ENCODE measurements around the gene GAGE12J. TPM values are rescaled to one million over a fixed set of nuclear protein-coding genes. Genes with fewer than 3 reads are reported as not detected.
A peak's percentile ranks its signal among the peaks of the same experiment; 100 is the strongest.
"Not testable (repeated sequence)": the region's sequence is repeated elsewhere in the genome, so short reads cannot be mapped to it uniquely, and the experiment has no call there.

Gene GAGE12J, protein sequence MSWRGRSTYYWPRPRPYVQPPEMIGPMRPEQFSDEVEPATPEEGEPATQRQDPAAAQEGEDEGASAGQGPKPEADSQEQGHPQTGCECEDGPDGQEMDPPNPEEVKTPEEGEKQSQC
- not detected in 2 replicates for total RNA-seq (2014; rRNA removed; shearing (Covaris generic))

DNA sequence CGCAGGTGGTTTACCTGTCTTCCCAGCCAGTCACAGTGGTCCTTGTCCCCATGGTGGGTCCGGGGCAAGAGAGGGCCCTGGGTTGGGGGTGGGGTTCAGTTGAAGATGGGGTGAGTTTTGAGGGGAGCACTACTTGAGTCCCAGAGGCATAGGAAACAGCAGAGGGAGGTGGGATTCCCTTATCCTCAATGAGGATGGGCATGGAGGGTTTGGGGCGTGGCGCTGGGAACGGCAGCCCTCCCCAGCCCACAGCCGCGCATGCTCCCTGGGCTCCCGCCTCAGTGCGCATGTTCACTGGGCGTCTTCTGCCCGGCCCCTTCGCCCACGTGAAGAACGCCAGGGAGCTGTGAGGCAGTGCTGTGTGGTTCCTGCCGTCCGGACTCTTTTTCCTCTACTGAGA lies at the start of gene GAGE12J:
GAGE12J (plus strand) TSS at position 301 of the 400 bp plus-strand sequence. CDS start 1,157 bp downstream, outside the sequence.
- H3K9me3 ChIP-seq (replicated peaks); H3K36me3 ChIP-seq; H3K4me3 ChIP-seq; DNase-seq; H3K27me3 ChIP-seq; H3K27ac ChIP-seq; H3K4me1 ChIP-seq: not testable (repeated sequence)

DNA sequence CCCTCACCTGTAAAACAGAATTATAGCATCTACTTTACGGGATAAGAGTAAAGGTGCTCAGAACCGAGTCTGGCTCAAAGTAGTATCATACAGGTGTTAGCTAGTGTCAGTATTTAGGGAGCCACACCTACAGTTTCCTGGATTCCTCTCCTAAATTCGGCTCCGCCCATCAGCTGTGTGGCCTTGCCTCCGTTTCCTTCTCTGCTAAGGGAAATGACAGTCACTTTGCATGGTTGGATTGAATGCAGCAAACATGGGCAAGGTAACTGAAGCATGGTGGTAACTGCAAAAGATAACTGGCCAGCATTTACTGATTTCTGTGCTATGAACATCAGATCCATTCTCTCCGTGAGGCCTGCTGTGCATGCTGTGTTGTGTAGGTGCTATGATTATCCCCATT lies 49.4 kb upstream of the GAGE12J start:
- Histone ChIP-seq H3K4me3 (no peak overlapping the region), H3K9me3 (replicated peaks) (no peaks in the 10 kb centered on the region), H3K4me1 (no peaks in the 10 kb centered on the region), H3K27me3 (no peaks in the 10 kb centered on the region), H3K27ac (no peak overlapping the region), H3K36me3 (no peaks in the 10 kb centered on the region)
- DNase-seq, result no peak

DNA sequence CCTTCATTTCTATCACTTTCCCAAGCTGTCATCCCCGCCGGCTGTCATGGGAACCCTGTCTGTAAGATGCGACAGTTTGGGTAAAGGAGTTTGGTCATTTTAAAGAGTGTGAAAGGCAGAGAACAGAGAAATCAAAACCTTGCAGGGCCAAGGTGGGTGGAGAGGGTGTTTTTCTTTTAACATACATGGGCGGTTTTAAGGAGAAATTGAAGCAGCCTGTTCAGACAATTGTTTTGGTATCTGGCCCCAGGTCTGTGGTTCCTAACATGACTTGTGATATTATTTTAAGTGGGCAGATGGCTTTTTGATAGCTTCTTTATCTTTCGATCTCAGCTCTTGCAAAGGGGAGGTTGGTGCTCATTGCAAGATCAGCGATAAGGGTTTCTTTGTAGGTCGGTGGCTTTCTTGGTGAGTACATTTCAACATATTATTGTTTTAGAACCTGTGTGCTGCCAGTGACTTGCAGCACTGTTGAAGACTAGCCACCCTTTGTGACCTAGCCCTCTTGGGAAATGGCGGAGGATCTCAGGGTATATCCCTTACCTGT lies 48.6 kb upstream of the GAGE12J start:
- no peak for DNase-seq
- Histone ChIP-seq H3K27me3 (no peaks in the 10 kb centered on the region), H3K36me3 (no peaks in the 10 kb centered on the region), H3K4me3 (no peak overlapping the region), H3K4me1 (no peaks in the 10 kb centered on the region), H3K27ac (no peak overlapping the region), H3K9me3 (replicated peaks) (no peaks in the 10 kb centered on the region)

DNA sequence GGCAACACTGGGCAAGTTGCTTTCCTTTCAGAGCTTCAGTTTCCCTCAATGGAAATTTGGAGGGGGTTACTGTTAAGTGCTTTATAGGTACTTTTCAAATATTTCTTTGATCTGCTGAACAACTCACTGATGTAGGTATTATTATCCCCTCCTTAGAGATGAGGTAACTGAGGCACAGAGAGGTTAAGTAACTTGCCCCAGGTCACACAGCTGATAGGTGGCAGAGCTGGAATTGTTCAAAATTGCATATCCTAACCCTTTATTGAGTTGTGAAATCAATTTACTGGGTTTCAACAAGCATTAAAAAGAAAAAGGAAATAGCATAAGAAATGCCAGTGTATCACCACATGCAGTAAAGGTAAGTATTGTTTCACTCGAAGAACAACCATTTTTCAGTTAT lies 45.6 kb upstream of the GAGE12J start:
- Histone ChIP-seq H3K4me1 (no peaks in the 10 kb centered on the region), H3K27ac (no peak overlapping the region), H3K27me3 (no peaks in the 10 kb centered on the region), H3K36me3 (no peaks in the 10 kb centered on the region), H3K4me3 (no peak overlapping the region), H3K9me3 (replicated peaks) (no peaks in the 10 kb centered on the region)
- no peak for DNase-seq

DNA sequence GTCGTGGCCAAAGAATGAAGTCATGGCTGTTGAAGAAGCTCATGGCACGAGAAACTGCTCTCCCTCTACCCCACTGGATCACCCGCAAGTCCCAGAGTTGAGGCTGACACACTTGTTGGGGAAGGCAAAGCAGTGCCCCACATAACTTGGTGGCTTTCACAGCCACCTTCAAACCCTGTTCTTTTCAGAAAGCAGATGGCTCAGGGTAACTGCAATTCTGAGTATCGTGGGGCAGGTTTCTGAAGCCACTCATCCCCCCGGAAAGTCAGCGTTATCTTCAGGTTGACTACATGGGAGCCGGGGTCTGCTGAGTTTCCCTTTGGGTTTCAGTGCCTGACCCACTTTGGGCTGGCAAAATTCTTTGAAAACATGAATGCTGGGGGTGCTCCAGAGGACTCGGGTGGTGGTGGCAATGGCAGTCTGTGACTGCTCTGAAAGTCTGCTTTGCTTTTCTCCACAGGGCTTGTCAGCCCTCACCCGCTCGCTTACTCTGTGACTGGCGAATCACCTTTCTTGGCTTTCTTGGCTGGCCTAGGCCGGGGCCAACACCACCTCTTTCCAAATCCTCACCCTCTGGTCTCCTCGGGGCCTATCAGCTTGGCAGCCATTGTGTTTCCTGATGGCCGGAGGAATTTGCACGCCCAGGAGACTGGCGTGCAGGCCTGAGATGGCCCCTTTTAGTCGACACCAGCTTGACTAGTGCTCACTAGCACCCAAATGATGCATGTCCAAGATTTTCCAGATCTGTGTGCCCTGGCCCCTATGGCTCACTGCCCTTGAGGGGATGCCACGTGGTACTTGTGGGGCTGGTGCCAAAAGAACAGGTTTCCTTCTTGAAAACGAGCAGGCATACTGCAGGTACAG lies 44.9 kb upstream of the GAGE12J start:
- H3K4me3 ChIP-seq, result no peak overlapping the region
- no peaks in the 10 kb centered on the region for H3K4me1 ChIP-seq
- H3K27me3 ChIP-seq, result no peaks in the 10 kb centered on the region
- no peak for DNase-seq
- H3K27ac ChIP-seq, result no peak overlapping the region
- H3K9me3 ChIP-seq (replicated peaks), result no peaks in the 10 kb centered on the region
- H3K36me3 ChIP-seq, result no peaks in the 10 kb centered on the region

DNA sequence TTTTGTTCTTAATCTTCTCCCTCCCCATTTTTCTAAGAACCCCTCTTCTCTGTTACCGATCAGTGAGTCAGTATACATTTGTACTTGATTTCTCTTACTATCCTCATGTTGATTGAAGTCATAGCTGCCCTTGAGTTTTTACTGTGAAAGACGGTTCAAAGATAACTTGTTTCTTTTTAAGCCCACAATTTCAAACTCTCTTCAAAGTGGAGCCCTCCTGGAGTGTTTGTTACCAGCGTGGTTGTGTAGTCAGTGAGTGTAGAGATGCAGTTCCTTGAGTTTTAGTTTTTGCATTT lies 44.4 kb upstream of the GAGE12J start:
- no peaks in the 10 kb centered on the region for H3K9me3 ChIP-seq (replicated peaks)
- no peaks in the 10 kb centered on the region for H3K27me3 ChIP-seq
- H3K36me3 ChIP-seq, result no peaks in the 10 kb centered on the region
- no peaks in the 10 kb centered on the region for H3K4me1 ChIP-seq
- DNase-seq, result no peak
- H3K27ac ChIP-seq, result no peak overlapping the region
- no peak overlapping the region for H3K4me3 ChIP-seq

DNA sequence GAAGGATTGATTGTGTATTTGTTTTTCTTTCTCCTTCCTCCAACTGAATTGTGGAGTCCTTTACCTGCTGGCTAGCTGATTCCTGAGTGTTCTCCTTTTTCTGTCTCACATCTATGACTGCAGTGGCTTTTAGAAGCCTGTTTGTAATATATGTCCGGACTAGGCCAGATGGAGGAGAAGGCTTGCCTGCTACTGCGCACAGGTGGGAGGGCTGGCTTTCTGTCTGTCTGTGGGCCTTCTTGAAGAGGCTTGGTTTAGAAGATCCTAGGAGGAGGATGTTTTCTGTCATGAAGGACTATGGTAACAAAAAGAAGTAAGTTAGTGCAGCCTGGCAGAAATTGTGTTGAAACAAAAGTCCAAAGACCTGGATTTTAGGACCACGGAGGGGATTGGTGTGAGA lies 43.8 kb upstream of the GAGE12J start:
- H3K9me3 ChIP-seq (replicated peaks), result no peaks in the 10 kb centered on the region
- no peak overlapping the region for H3K27ac ChIP-seq
- H3K27me3 ChIP-seq, result no peaks in the 10 kb centered on the region
- no peak overlapping the region for H3K4me3 ChIP-seq
- DNase-seq, result no peak
- H3K36me3 ChIP-seq, result no peaks in the 10 kb centered on the region
- H3K4me1 ChIP-seq, result no peaks in the 10 kb centered on the region

DNA sequence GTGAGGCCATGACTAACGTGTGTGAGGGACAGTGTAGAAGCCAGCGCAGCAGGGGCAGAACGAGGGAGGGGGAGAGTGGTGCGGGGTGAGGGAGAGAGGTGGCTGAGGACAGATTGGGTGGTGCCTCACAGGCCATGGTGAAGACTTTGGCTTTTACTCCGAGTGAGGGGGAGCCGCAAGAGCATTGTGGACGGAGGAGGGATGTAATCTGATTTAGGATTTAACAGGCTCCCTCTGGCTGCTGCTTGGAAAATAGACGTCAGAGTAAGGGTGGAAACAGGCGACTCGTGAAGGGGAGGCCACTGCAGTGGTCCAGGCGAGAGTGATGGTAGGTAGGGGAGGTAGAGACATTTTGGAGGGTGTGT lies 39.2 kb upstream of the GAGE12J start:
- H3K4me1 ChIP-seq, result no peaks in the 10 kb centered on the region
- DNase-seq, result no peak
- no peak overlapping the region for H3K4me3 ChIP-seq
- H3K27me3 ChIP-seq, result no peaks in the 10 kb centered on the region
- H3K27ac ChIP-seq, result no peak overlapping the region
- H3K36me3 ChIP-seq, result no peaks in the 10 kb centered on the region
- no peaks in the 10 kb centered on the region for H3K9me3 ChIP-seq (replicated peaks)

DNA sequence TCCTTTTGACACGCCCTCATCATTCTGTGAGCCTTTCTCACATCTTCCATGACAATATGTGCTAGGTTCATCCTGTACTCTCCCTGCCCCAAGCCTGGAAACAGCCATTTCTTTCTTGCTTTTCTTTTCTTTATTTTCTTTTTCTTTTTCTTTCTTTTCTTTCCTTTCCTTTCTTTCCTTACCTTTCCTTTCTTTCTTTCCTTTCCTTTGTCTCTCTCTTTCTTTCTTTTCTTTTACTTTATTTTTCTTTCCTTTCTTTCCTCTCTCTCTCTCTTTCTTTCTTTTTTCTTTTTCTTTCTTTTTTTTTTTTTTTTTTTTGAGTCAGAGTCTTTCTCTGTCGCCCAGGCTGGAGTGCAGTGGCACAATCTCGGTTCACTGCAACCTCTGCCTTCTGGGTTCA lies 37.6 kb upstream of the GAGE12J start:
- Histone ChIP-seq H3K4me1 (no peaks in the 10 kb centered on the region), H3K36me3 (no peaks in the 10 kb centered on the region)
- DNase-seq, result no peak

DNA sequence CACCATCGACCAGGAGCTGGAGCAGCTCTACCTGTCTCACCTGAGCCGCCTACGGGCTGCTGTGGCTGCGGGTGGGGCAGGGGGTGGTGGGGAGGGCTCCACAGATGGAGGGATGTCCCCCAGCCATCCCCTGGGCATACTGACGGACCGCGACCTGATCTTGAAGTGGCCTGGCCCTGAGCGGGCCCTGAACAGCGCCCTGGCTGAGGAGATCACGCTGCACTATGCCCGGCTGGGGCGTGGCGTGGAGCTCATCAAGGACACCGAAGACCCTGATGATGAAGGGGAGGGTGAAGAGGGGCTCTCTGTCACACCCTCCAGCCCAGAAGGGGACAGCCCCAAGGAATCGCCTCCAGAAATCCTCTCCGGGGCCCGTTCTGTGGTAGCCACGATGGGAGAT lies 35.7 kb upstream of the GAGE12J start:
- Histone ChIP-seq H3K9me3 (replicated peaks) (no peaks in the 10 kb centered on the region), H3K4me1 (no peaks in the 10 kb centered on the region), H3K4me3 (no peak overlapping the region), H3K27ac (no peak overlapping the region), H3K36me3 (no peaks in the 10 kb centered on the region), H3K27me3 (no peaks in the 10 kb centered on the region)
- DNase-seq, result no peak

More for the DNA sequence above, 37.6 kb upstream of the GAGE12J start:
- Histone ChIP-seq H3K9me3 (replicated peaks) (no peaks in the 10 kb centered on the region), H3K4me3 (no peak overlapping the region), H3K27ac (no peak overlapping the region), H3K27me3 (no peaks in the 10 kb centered on the region)

DNA sequence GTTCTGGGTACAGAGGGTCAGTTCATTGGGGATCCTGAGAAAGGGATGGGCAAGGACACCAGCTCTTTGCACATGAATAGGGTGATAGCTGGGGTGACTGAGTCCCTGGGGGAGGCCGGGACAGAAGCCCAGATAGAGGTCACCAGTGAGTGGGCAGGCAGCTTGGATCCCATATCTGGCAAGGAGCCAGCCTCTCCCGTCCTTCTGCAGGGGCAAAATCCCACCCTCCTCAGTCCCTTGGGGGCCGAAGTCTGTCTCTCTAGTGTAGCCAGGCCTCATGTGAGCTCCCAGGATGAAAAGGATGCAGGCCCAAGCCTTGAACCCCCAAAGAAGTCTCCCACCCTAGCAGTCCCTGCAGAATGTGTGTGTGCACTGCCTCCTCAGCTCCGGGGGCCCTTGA lies 35.3 kb upstream of the GAGE12J start:
- H3K4me1 ChIP-seq, result no peaks in the 10 kb centered on the region
- H3K4me3 ChIP-seq, result no peak overlapping the region
- no peaks in the 10 kb centered on the region for H3K9me3 ChIP-seq (replicated peaks)
- no peaks in the 10 kb centered on the region for H3K27me3 ChIP-seq
- no peak for DNase-seq
- H3K36me3 ChIP-seq, result no peaks in the 10 kb centered on the region
- no peak overlapping the region for H3K27ac ChIP-seq

DNA sequence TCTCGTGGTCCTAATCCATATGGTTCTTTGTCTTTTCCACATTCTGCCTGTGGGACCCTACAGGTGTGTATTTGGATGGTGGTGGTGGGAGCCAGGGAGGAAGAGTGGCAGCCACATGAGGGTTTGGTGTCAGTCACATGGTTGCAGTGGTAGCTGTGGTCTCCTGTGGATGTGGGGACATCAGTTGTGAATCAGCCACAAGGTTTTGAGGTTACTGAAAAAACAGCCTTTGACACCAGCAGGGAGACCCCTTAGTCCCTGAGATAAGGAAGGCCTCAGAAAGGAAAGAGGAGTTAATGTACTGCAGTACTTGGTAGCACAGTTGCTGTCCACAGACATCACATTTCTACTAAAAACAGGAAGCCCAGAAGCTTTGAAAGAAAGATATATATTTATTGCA lies 34.2 kb upstream of the GAGE12J start:
- H3K27ac ChIP-seq, result no peak overlapping the region
- H3K9me3 ChIP-seq (replicated peaks), result no peaks in the 10 kb centered on the region
- H3K27me3 ChIP-seq, result no peaks in the 10 kb centered on the region
- H3K36me3 ChIP-seq, result no peaks in the 10 kb centered on the region
- no peaks in the 10 kb centered on the region for H3K4me1 ChIP-seq
- DNase-seq, result no peak
- H3K4me3 ChIP-seq, result no peak overlapping the region

DNA sequence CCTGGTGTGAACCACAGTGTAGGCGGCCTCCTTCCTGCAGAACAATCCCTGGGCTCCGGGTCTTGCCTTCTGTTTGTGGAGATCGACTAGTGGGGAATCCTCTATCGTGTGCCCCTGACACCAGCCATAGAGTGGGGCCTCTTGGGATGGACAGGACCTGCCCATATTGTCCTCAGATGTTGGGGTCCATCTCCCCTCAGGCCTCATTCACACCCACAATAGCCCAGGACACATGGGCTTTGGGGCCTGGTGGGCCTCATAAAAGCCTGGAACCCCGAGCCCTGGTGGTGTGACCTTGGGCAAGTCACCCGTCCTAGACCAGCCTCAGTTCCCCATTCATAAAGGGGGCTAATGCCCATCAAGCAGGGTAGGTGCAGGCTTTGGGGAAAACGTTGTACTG lies 31.6 kb upstream of the GAGE12J start:
- no peaks in the 10 kb centered on the region for H3K4me1 ChIP-seq
- no peak overlapping the region for H3K4me3 ChIP-seq
- no peak overlapping the region for H3K27ac ChIP-seq
- no peaks in the 10 kb centered on the region for H3K9me3 ChIP-seq (replicated peaks)
- H3K36me3 ChIP-seq, result no peaks in the 10 kb centered on the region
- H3K27me3 ChIP-seq, result no peaks in the 10 kb centered on the region
- DNase-seq, result no peak

DNA sequence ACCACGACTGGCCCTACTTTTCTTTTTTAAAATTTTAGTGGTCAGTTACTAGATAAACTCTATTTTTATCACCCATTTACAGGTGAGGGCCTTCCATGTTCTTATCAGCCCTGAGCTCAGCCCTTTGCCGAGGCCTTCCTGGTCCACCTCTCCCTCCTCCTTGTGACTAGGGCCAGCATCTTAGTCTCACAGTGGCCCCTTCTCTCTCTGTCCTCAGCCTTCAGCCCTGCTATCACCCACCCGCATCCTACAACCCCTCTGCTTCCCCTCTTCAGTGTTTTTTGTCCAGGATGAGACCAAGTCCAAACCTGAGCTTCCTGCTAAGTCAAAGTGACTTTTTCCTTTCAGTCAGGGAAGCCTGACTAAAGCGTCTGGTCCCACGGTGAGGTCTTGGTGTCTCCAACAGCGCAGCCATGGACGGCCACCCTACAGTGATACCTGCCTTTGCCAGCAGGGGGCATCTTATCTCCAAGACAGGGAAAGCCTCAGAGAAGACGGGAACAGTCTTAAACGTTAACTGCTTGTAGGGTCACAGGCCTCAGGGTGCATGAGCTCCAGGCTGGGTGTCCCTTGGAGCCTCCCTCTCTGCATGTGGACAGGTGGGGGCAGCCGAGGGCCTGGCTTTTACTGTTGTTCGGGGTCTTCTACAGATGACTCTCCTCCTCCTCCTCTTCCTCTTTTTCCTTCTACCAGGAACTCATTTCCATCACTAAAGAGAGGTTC lies 30.1 kb upstream of the GAGE12J start:
- H3K27ac ChIP-seq, result no peak overlapping the region
- H3K27me3 ChIP-seq, result no peaks in the 10 kb centered on the region
- peak; percentile 42 to 60 for DNase-seq
- no peak overlapping the region for H3K4me3 ChIP-seq
- no peaks in the 10 kb centered on the region for H3K36me3 ChIP-seq
- H3K9me3 ChIP-seq (replicated peaks), result no peaks in the 10 kb centered on the region
- H3K4me1 ChIP-seq, result no peaks in the 10 kb centered on the region
